HUES6 (cell line): ENCODE results near the gene KCNJ5.
A peak's percentile ranks its signal among the peaks of the same experiment; 100 is the strongest.

ENCODE experiments used
- H3K27ac ChIP-seq: 2 replicates; pipeline ENCODE4 v1.7.0; 2013; ENCODE audit warnings: low read depth, mild to moderate bottlenecking, low read length, inconsistent platforms
- H3K27me3 ChIP-seq: 2 replicates; pipeline ENCODE4 v1.6.1; 2013; ENCODE audit warnings: low read length; ENCODE audit not compliant: control insufficient read depth, insufficient read depth
- H3K36me3 ChIP-seq: 2 replicates; pipeline ENCODE4 v1.6.1; 2013; ENCODE audit warnings: low read length; ENCODE audit not compliant: control insufficient read depth, insufficient read depth
- H3K4me1 ChIP-seq: 2 replicates; pipeline ENCODE4 v1.6.1; 2013; ENCODE audit warnings: low read length; ENCODE audit not compliant: control insufficient read depth, insufficient read depth
- H3K4me3 ChIP-seq: 2 replicates; pipeline ENCODE4 v1.5.1; 2013; ENCODE audit warnings: low read depth, low read length
- H3K9ac ChIP-seq: one replicate; pipeline ENCODE4 v1.6.1; 2013; ENCODE audit warnings: mild to moderate bottlenecking, low read length
- H3K9me3 ChIP-seq: 2 replicates; pipeline ENCODE4 v1.6.1; 2013; ENCODE audit warnings: low read depth, low read length; ENCODE audit not compliant: control insufficient read depth, insufficient read depth

Gene KCNJ5

DNA sequence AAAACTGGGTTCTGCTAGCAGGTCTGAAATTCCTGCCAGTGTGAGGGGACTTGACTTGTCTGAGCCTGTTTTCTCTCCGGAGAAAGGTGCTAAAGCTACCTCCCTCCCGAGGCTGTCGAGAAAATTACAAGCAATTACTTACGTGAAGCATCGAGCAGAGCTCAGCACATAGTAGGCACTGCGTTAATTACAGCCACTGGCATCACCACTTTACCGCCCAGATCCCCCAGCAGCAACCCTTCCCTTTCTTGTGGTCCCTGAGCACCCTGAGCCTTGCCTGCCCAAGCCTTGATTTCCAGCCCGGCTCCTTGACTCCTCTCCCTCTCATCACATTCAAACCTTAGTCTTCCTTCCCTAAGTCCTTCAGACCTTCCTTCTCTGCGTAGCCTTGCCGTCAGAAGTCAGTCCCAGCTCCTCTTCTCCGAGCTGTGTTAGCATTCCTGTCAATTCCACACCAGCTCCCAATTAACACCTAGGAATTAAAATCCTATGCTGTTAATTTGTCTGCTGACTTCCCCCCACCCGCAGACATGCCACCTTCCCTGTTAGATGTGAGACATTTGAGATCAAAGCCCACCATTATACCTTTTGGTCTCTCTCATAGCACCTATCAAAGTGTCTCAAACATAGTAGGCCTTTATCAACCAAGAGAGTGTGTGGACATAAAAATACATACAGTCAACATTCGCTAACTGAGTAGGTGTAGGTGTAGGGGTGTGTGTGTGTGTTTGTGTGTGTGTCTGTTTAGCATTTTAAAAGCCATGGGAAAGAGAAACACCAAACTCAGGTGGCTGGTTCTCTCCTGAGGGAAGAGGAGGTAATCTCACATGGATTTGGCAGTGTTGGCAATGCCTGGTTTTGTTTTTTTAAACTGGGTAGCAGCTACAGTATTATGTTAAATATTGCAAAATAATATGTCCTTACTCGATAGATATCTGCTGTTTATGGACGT, 2.8 kb upstream of the KCNJ5 start:
- peak overlapping the region; percentile 43 for H3K9ac ChIP-seq
- H3K4me3 ChIP-seq = peak overlapping the region; percentile 9; the same call in 1 of the 2 replicates
- no peaks in the 10 kb centered on the region for H3K36me3 ChIP-seq
- peaks cover 88% of the 10 kb centered on the region for H3K27me3 ChIP-seq
- H3K4me1 ChIP-seq = peaks cover 34% of the 10 kb centered on the region
- H3K9me3 ChIP-seq = no peaks in the 10 kb centered on the region
- H3K27ac ChIP-seq = no peak overlapping the region

DNA sequence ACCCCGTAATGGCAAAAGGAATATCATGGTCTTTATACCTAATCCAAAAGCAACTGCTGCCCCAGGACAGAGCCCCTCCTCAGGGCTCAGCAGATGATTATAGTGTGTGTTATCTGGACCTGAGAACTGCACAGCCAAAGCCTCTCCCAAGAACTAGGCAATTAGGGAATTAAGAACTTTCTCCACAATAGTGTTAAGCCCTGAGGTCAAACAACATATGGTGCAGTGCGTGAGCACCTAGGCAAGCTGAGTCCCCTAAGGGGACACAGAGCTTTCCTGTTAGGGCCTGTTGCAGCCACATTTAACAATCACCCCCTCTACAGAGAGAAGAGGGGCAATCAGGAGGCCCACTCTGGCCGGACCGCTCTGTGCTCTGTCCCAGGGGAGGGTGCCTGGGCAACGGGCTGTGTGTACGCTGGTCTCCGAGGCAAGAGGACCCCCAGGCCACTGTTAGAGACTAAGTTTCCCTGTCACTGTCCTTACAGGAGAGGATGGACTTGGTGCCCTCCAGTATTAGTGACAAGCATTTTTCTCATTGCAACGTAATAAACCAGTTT, 1.4 kb upstream of the KCNJ5 start:
- peak overlapping the region; percentile 76 for H3K4me3 ChIP-seq
- H3K27ac ChIP-seq = no peak overlapping the region
- H3K36me3 ChIP-seq = no peaks in the 10 kb centered on the region
- H3K27me3 ChIP-seq = peaks cover 93% of the 10 kb centered on the region
- peak overlapping the region; percentile 67 for H3K9ac ChIP-seq
- H3K4me1 ChIP-seq = peaks cover 34% of the 10 kb centered on the region
- H3K9me3 ChIP-seq = no peaks in the 10 kb centered on the region

DNA sequence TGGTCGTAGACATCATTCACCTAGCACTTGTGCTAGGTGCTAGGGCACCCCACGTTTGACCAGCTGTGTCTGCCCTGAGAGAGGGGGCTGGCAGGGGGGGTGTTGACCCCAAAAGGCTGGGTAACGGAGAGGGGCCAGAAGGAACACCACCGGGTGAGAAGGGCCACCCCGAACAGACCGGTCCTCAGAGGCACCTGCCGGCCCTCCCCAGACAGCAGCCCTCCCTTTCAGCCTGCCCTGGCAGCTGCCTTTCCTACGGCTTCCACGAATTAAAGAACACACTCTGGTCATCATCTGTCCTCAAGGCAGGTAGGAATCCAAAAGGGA, 977 bp upstream of the KCNJ5 start:
- Histone ChIP-seq H3K36me3 (no peaks in the 10 kb centered on the region), H3K27ac (no peak overlapping the region), H3K9me3 (no peaks in the 10 kb centered on the region), H3K27me3 (peaks cover 91% of the 10 kb centered on the region), H3K4me1 (peaks cover 34% of the 10 kb centered on the region), H3K4me3 (peak overlapping the region; percentile 76), H3K9ac (peak overlapping the region; percentile 67)

DNA sequence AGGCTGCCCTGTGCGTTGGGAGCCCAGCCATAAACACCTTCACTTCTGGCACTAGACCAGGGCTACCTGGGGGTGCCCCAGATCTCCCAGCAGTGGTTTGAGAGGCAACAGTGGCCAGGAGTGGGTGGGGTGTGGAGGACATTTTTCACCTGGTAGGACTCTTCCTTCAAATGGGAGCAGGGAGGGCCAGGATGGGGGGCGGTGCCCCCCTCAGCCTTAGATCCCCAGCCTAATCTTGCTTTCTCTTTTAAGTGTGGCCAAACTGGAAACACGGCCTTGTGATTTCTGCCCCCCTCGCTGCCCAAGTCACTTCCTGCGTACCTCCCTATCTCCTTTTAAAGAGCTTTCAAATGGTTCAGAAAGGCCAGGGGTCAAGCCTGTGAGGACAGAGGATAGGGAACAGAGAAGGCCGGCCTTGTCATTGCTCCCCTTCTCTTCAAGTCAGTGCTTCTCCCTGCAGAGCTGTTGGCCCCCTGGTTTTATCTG, 800 bp downstream of the KCNJ5 start:
- H3K27me3 ChIP-seq = peaks cover 91% of the 10 kb centered on the region
- H3K9me3 ChIP-seq = no peaks in the 10 kb centered on the region
- no peaks in the 10 kb centered on the region for H3K36me3 ChIP-seq
- H3K4me3 ChIP-seq = peak overlapping the region; percentile 76
- H3K27ac ChIP-seq = no peak overlapping the region
- H3K4me1 ChIP-seq = peaks cover 34% of the 10 kb centered on the region
- no peak overlapping the region for H3K9ac ChIP-seq

DNA sequence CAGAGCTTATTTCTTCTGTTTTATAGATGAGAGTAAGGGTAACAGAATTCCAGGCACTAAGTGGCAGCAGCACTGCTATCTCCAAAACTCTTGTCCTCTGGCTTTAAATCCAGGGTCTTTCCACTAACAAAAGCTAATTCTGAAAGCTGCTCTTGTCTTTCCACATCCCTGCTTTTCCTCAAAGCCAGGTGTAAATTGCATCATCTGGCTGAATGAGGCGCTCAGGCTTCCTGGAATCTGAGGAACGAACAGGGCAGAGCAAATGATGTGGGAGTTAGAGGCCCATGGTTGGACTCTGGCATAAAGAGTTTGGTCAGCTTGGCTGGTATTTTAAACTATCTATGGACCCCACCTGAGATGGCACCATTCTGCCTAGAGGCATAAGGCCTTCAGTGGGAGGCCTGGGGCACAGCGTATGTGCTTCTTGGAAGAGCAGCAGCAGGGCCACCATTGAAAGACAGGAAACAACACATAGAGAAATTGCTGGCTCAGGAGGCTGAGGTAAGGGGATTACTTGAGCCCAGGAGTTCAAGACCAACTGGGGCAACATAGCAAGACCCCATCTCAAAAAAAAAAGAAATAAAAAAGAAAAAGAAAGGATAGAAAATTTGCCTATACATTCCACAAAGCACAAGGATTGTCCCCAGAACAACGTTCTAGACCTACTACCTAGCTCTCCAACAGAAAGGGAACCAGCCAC, 1.9 kb downstream of the KCNJ5 start:
- no peak overlapping the region for H3K27ac ChIP-seq
- H3K36me3 ChIP-seq = no peaks in the 10 kb centered on the region
- peaks cover 86% of the 10 kb centered on the region for H3K27me3 ChIP-seq
- H3K4me1 ChIP-seq = peaks cover 29% of the 10 kb centered on the region
- no peaks in the 10 kb centered on the region for H3K9me3 ChIP-seq
- no peak overlapping the region for H3K9ac ChIP-seq
- no peak overlapping the region for H3K4me3 ChIP-seq

DNA sequence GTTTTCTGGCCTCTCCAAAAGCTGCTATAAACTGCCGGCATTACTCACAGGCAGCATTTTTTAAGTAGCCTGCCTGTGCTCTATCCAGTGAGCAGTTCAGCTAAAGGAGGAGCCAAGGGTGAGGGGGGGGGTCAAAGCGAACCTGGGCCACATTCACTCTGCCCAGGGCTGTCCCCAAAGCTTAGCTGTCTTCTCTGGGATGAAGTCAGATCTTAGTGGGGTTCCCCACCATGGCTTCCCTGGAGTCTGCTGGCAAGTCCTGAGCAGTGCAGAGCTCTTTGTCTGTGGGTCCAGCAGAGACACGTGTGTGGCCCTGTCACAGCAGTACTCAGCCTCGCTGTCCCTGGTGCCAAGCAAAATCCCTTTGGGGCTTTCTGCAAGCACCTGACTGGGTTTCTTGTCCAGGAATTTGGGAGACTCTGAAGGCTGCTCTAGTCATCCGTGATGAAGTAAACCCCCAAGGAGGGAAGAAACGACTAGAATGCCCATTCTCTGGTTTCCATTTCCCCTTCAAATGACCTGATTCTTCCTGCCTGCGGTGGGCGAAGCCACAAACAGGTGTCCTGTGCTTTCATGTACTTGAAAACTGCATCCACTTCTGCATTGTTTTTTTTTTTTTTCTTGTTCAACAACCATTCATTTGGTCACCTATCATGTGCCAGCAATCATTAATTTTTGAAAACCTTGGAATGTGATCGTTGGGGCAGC, 2.6 kb downstream of the KCNJ5 start:
- H3K4me3 ChIP-seq = no peak overlapping the region
- H3K9ac ChIP-seq = no peak overlapping the region
- H3K4me1 ChIP-seq = peaks cover 22% of the 10 kb centered on the region
- H3K27ac ChIP-seq = no peak overlapping the region
- peaks cover 86% of the 10 kb centered on the region for H3K27me3 ChIP-seq
- H3K36me3 ChIP-seq = no peaks in the 10 kb centered on the region
- no peaks in the 10 kb centered on the region for H3K9me3 ChIP-seq

DNA sequence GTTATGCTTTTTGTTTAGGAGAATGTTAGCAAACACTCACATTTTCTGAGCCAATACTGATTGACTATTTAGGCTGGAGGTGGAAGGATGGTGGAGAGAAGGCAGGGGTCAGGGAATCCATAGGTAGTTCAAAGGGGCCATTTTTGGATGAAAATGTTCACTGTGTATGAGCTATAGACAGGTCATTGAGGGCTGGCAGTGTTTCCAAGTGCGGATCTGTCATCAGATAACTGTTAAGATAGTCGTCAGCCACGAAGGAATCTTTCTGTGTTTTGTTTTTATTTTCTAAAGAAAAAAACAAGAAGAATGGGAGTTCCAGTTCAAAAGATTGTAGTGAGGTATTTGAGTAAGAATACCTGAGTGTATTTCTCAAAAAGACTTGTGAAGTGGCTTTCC, 3.1 kb downstream of the KCNJ5 start:
- H3K9me3 ChIP-seq = no peaks in the 10 kb centered on the region
- no peak overlapping the region for H3K9ac ChIP-seq
- no peaks in the 10 kb centered on the region for H3K36me3 ChIP-seq
- peaks cover 86% of the 10 kb centered on the region for H3K27me3 ChIP-seq
- no peak overlapping the region for H3K4me3 ChIP-seq
- H3K4me1 ChIP-seq = peaks cover 22% of the 10 kb centered on the region
- no peak overlapping the region for H3K27ac ChIP-seq

DNA sequence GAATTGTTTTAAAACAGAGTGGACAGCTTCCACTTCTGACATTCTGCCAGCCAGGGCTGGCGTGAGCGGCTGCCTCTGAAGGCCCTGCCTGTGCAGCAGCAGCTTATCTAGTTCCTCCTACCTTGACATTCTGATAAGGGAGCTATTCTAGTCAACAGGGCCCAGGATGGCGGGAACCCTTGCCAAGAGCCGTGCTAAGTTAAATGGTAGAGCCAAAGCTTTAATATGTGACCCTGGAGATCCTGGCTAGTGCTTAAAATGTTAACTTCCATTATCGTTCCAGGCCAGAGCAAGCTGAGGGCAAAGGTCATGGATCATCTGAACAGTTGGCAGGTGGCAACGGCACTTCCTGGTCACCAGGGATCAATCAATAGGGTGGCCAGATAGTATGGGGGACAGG, 3.5 kb downstream of the KCNJ5 start:
- Histone ChIP-seq H3K9me3 (no peaks in the 10 kb centered on the region), H3K36me3 (no peaks in the 10 kb centered on the region), H3K9ac (no peak overlapping the region), H3K27me3 (peaks cover 86% of the 10 kb centered on the region), H3K4me3 (no peak overlapping the region), H3K4me1 (peaks cover 20% of the 10 kb centered on the region), H3K27ac (no peak overlapping the region)

DNA sequence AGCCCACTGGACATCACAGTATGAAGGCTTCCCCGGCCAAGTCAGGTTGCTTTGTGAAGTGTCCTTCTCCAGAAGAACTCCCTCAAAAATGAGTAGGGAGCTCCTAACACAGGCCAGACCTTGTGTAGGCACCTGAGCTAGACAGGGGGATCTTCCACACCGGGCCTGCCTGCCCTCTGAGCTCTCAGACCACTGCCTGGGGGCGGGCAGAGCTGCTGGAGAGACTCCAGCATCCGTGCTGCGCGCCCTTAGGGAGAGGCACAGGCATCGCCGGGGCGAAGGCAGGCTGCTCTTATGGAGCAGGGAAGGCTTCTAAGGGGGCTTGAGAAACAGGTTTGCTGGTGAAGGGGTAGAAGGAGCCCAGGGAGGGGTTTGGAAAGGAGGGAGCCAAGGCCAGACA, 4.4 kb downstream of the KCNJ5 start:
- H3K27me3 ChIP-seq = peaks cover 86% of the 10 kb centered on the region
- peaks cover 13% of the 10 kb centered on the region for H3K4me1 ChIP-seq
- no peak overlapping the region for H3K4me3 ChIP-seq
- no peak overlapping the region for H3K27ac ChIP-seq
- no peaks in the 10 kb centered on the region for H3K36me3 ChIP-seq
- no peaks in the 10 kb centered on the region for H3K9me3 ChIP-seq
- H3K9ac ChIP-seq = no peak overlapping the region

DNA sequence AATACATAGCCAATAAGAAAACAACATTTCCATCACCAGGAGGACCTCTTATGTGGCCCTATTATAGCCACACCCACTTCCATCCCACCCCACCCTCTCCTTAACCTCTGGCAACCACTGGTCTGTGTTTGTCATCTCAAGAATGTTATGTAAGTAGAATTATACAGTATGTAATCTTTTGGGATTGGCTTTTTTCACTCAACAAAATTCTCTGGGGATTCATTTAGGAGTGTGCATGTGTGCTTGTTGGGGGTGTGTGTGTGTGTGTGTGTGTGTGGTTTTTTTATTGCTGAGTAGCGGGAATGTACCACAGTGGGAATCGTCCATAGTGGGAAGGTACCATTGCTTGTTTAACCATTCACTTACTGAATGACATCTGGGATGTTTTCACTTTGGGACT, 5.2 kb downstream of the KCNJ5 start:
- Histone ChIP-seq H3K27me3 (peaks cover 87% of the 10 kb centered on the region), H3K27ac (no peak overlapping the region), H3K36me3 (no peaks in the 10 kb centered on the region), H3K4me3 (no peak overlapping the region), H3K4me1 (peaks cover 14% of the 10 kb centered on the region), H3K9ac (no peak overlapping the region), H3K9me3 (no peaks in the 10 kb centered on the region)
